Heart left ventricle (tissue), 16 donors: ENCODE results near the gene KCP. TPM values are rescaled to one million over a fixed set of nuclear protein-coding genes. Genes with fewer than 3 reads are reported as not detected.

Experiments used
- ATAC-seq, 4 donors: fragments of 200-7000 bp; cut with Tn5 transposase; one replicate each; pipeline ENCODE4 v1.9.1; 2020 to 2022; ENCODE audit warnings: moderate library complexity in 4 of 4, mild to moderate bottlenecking in 3 of 4, moderate number of reproducible peaks in 1 of 4
- DNase-seq, 5 donors: peaks; one replicate each; pipeline ENCODE4 v3.0.0-alpha.2; 2020
- H3K27ac ChIP-seq, 12 donors: fragments of 200-600 bp; sonication (generic) in 4 of 12; one replicate each; pipeline versions ENCODE4 v1.5.0 to v1.8.0; 2016 to 2022; ENCODE audit warnings: mild to moderate bottlenecking in 2 of 12
- H3K27me3 ChIP-seq, 9 donors: fragments of 200-600 bp; sonication (generic) in 2 of 9; one replicate each; pipeline versions ENCODE4 v1.5.1 to v1.8.0; 2016 to 2022; ENCODE audit warnings: mild to moderate bottlenecking in 3 of 9
- H3K36me3 ChIP-seq, 9 donors: fragments of 200-600 bp; sonication (generic) in 2 of 9; one replicate each; pipeline versions ENCODE4 v1.5.0 to v1.8.0; 2018 to 2022; ENCODE audit warnings: mild to moderate bottlenecking in 2 of 9
- H3K4me1 ChIP-seq, 12 donors: fragments of 200-600 bp; sonication (generic) in 4 of 12; one replicate each; pipeline versions ENCODE4 v1.5.0 to v1.8.0; 2016 to 2022; ENCODE audit warnings: mild to moderate bottlenecking in 3 of 12
- H3K4me3 ChIP-seq, 12 donors: fragments of 200-600 bp; sonication (generic) in 4 of 12; one replicate each; pipeline versions ENCODE4 v1.5.0 to v1.8.0; 2017 to 2022; ENCODE audit warnings: mild to moderate bottlenecking in 9 of 12, moderate library complexity in 4 of 12
- H3K9me3 ChIP-seq, 12 donors: fragments of 200-600 bp; sonication (generic) in 4 of 12; one replicate each; pipeline versions ENCODE4 v1.5.0 to v1.8.0; 2016 to 2022; ENCODE audit warnings: mild to moderate bottlenecking in 1 of 12
- POLR2A ChIP-seq, 2 donors: fragments of 450-650 bp; IDR thresholded peaks; one replicate each; pipeline ENCODE4 v1.6.1; 2017; ENCODE audit warnings: antibody characterized with exemption in 2 of 2, mild to moderate bottlenecking in 2 of 2, moderate library complexity in 2 of 2
- WGBS, 4 donors: extraction: QIAGEN DNeasy Blood & Tissue Kit in 2 of 4; methylation state at CpG; one replicate each; pipeline versions ENCODE4 v1.1.5 to v1.1.7; 2013 to 2018; 5-methylcytosine and 5-hydroxymethylcytosine counted together
- intact Hi-C, 10 donors: fragments of 100-400 bp; cut with DNase I; formaldehyde crosslinking; loops; one replicate each; pipeline versions ENCODE4 v1.11.1 to v1.14.2; 2022
- polyA plus RNA-seq, 2 donors: library from polyadenylated mRNA; stranded (reverse); fragments of 200-250 nt; gene quantifications; one replicate each; pipeline ENCODE4 v1.2.3, GENCODE V29; 2013
- total RNA-seq, 9 donors: library from RNA; depleted of rRNA in 2 of 9; stranded (reverse); fragments of >200 nt in 2 of 9; fragmentation: NEBNext Ultra II Directional in 3 of 9; extraction: Animal tissue kit (Norgen Biotek cat#: 25700) in 3 of 9; gene quantifications; one replicate each; pipeline versions ENCODE4 v1.1.0 to v1.2.4, GENCODE V29; 2016 to 2023
- TF ChIP-seq, protein P1 (sequence below), 12 donors: fragments of 200-600 bp; sonication (generic) in 4 of 12; IDR thresholded peaks; one replicate each; pipeline versions ENCODE4 v1.5.0 to v1.8.0; 2018 to 2022; ENCODE audit warnings: antibody characterized with exemption in 12 of 12, mild to moderate bottlenecking in 5 of 12
- donor health status: ischemic (EF 13 %, LVEDD 7.1; RV severe dilation, severe dysfunction).
- donor health status: healthy with polysubstance abuse.
- donor health status: DM: no; HTN: yes; CAD: no.
- donor health status: DM: no; HTN: no; CAD: no.
- donor health status: ischemic (EF 25% LVEDD 6.9; RV normal size, moderate dysfunction).
- donor health status: ischemic (EF 25% LVEDD 5.7; RV mildly dilated, moderate dysfunction).
- donor health status: healthy.
- donor health status: DM: yes; HTN: yes; CAD: no.
- donor health status: ischemic (EF 35%, LVEDD 5.7; RV mildly dilated, moderate dysfunction).
- donor health status: nonischemic (EF 11% LVEDD 7.7; RV severe dilation, severe dysfunction).
- donor health status: DM: yes; HTN: yes; CAD: no.
- donor health status: PGD.
- donor health status: ischemic (EF 29% LVEDD 5.4; RV normal size, mild dysfunction).
- donor health status: nonischemic (EF 23%, LVEDD 6.1; RV moderate dilation, normal function).

KCP gene
- total and polyA plus RNA-seq, 11 donors = 0.14 to 1.3 (median 0.29) TPM; not detected in 1

DNA sequence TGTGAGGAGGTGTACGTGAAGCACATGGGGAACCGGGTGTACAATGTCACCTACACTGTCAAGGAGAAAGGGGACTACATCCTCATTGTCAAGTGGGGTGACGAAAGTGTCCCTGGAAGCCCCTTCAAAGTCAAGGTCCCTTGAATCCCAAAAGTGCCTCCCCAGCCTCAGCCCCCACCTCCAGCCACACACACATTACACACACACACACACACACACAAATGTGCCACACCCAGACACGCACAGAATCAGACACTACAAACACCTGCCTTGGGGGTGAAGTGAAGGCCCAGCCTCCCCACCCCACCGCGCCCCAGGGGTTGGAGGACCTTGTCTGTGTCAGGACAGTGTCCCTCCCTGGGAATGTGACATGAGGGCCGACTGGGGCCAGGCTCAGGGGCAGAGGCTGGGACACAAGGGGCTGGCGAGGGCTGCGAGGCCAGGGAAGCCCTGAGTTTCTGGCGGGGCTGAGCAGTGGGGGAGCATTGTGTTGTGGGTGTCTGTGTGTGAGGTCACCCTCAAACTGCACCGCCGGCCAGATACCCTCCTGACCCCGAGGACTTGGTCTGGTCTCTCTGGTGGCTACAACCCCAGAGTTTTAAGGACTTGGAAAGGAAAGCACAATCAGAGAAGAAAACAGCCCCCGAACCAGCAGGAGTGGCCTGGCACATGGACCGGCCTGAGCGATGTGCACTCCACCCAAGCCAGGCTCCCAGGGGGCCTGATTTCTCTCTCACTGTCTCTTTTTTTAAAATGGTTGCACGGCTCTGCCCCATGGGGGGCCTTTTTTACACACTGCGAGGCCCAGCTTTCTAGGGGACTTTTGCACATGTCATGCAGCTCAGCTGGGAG is 51.9 kb downstream of the KCP start:
- peaks cover 3 to 53% (median 37%) of the 10 kb centered on the region in 12 donors for H3K4me1 ChIP-seq

GRCh38 chr7:128856001-128856718 is 54.3 kb downstream of the KCP start:
- ATAC-seq (no peak), DNase-seq (peak in 1 of 5 donors; percentile 62)
- 74 to 82% (median 78%) methylated on average over 13 to 17 of the region's 17 CpGs for WGBS, 4 donors
- intact Hi-C loops = no loop called here
- no peak overlapping the region for H3K4me3 ChIP-seq
- H3K27me3 ChIP-seq = no peaks in the 10 kb centered on the region
- peaks cover 3 to 41% (median 26%) of the 10 kb centered on the region in 12 donors for H3K4me1 ChIP-seq
- TF ChIP-seq, protein P1, sequence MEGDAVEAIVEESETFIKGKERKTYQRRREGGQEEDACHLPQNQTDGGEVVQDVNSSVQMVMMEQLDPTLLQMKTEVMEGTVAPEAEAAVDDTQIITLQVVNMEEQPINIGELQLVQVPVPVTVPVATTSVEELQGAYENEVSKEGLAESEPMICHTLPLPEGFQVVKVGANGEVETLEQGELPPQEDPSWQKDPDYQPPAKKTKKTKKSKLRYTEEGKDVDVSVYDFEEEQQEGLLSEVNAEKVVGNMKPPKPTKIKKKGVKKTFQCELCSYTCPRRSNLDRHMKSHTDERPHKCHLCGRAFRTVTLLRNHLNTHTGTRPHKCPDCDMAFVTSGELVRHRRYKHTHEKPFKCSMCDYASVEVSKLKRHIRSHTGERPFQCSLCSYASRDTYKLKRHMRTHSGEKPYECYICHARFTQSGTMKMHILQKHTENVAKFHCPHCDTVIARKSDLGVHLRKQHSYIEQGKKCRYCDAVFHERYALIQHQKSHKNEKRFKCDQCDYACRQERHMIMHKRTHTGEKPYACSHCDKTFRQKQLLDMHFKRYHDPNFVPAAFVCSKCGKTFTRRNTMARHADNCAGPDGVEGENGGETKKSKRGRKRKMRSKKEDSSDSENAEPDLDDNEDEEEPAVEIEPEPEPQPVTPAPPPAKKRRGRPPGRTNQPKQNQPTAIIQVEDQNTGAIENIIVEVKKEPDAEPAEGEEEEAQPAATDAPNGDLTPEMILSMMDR (IDR thresholded peaks at IDR 0.05) = no peak
- no peak for TF ChIP-seq POLR2A (IDR thresholded peaks at IDR 0.05)
- peaks cover 7 to 74% (median 60%) of the 10 kb centered on the region in 9 donors for H3K36me3 ChIP-seq
- no peaks in the 10 kb centered on the region for H3K9me3 ChIP-seq
- peak overlapping the region in 1 of 12 donors; percentile 35 for H3K27ac ChIP-seq

More for the DNA sequence above, 51.9 kb downstream of the KCP start:
- Histone ChIP-seq H3K36me3 (peaks cover 0 to 49% (median 36%) of the 10 kb centered on the region in 9 donors), H3K27ac (peak overlapping the region; percentile 32 to 81 (median 65)), H3K9me3 (no peaks in the 10 kb centered on the region), H3K4me3 (no peak overlapping the region), H3K27me3 (no peaks in the 10 kb centered on the region)
- WGBS, 4 donors = 39 to 57% (median 46%) methylated on average over 8 to 18 of the region's 18 CpGs
- no peak for TF ChIP-seq POLR2A (IDR thresholded peaks at IDR 0.05)
- TF ChIP-seq, protein P1 (IDR thresholded peaks at IDR 0.05) = no peak
- DNase-seq (peak in 2 of 5 donors; percentile 73 to 81), ATAC-seq (no peak)
- intact Hi-C loops = no loop called here

- WGBS, 4 donors = 80 to 91% (median 85%) methylated on average over 3 of the region's 3 CpGs
- Histone ChIP-seq H3K9me3 (no peaks in the 10 kb centered on the region), H3K4me3 (no peak overlapping the region), H3K36me3 (peaks cover 7 to 80% (median 66%) of the 10 kb centered on the region in 9 donors), H3K27ac (no peak overlapping the region), H3K27me3 (no peaks in the 10 kb centered on the region), H3K4me1 (peaks cover 3 to 35% (median 21%) of the 10 kb centered on the region in 12 donors)
- no peak for TF ChIP-seq POLR2A (IDR thresholded peaks at IDR 0.05)
- TF ChIP-seq, protein P1 (IDR thresholded peaks at IDR 0.05) = no peak
- ATAC-seq (no peak), DNase-seq (no peak)
- intact Hi-C loops = no loop called here
These were observed 55.0 kb downstream of the KCP start for GRCh38 chr7:128855559-128855958.

- intact Hi-C loops = no loop called here
- Histone ChIP-seq H3K27ac (no peak overlapping the region), H3K27me3 (no peaks in the 10 kb centered on the region), H3K36me3 (peaks cover 7 to 91% (median 78%) of the 10 kb centered on the region in 9 donors), H3K9me3 (no peaks in the 10 kb centered on the region), H3K4me1 (peaks cover 3 to 23% (median 10%) of the 10 kb centered on the region in 12 donors), H3K4me3 (no peak overlapping the region)
- DNase-seq = peak in 1 of 5 donors; percentile 65
- 87 to 93% (median 91%) methylated on average over 18 to 21 of the region's 21 CpGs for WGBS, 4 donors
- TF ChIP-seq POLR2A (IDR thresholded peaks at IDR 0.05) = no peak
- TF ChIP-seq, protein P1 (IDR thresholded peaks at IDR 0.05) = no peak
- no peak for ATAC-seq
These were observed 56.1 kb downstream of the KCP start for GRCh38 chr7:128854396-128854795.
